Vagina (tissue), 2 donors: Measurements from ENCODE around the gene LAMA2. TPM values are rescaled to one million over a fixed set of nuclear protein-coding genes. Genes with fewer than 3 reads are reported as not detected.

Source experiments
- DNase-seq, 2 donors: peaks; one replicate each; pipeline ENCODE4 v3.0.0-alpha.2; 2017; ENCODE audit errors: extremely low spot score in 2 of 2
- H3K27ac ChIP-seq: fragments of 200-600 bp; sonication (generic); one replicate; pipeline ENCODE4 v1.5.1; 2019
- H3K27me3 ChIP-seq: fragments of 200-600 bp; sonication (generic); one replicate; pipeline ENCODE4 v1.5.1; 2019
- H3K36me3 ChIP-seq, 2 donors: fragments of 200-600 bp; sonication (generic); one replicate each; pipeline ENCODE4 v1.5.1; 2017 to 2019
- H3K4me1 ChIP-seq: fragments of 200-600 bp; sonication (generic); one replicate; pipeline ENCODE4 v1.5.1; 2019
- H3K4me3 ChIP-seq, 2 donors: fragments of 200-600 bp; sonication (generic); 1 replicate in 1 of 2; 2 replicates in 1 of 2; pipeline ENCODE4 v1.5.1; 2016 to 2019
- H3K9me3 ChIP-seq: fragments of 200-600 bp; sonication (generic); one replicate; pipeline ENCODE4 v1.5.1; 2019
- CTCF ChIP-seq, 3 experiments: fragments of 450-650 bp in 2 of 3; fragments of 200-600 bp in 1 of 3; sonication (generic) in 1 of 3; IDR thresholded peaks; one replicate each; pipeline ENCODE4 v1.5.1; 2017 to 2019; ENCODE audit warnings: antibody characterized with exemption in 3 of 3, mild to moderate bottlenecking in 2 of 3, moderate library complexity in 2 of 3
- POLR2A ChIP-seq, 2 donors: fragments of 450-650 bp; IDR thresholded peaks; one replicate each; pipeline ENCODE4 v1.6.1; 2017; ENCODE audit warnings: antibody characterized with exemption in 2 of 2, mild to moderate bottlenecking in 2 of 2, moderate library complexity in 2 of 2
- POLR2AphosphoS5 ChIP-seq, 2 donors: sonication (generic); formaldehyde crosslinking; IDR thresholded peaks; one replicate each; pipeline ENCODE4 v1.9.0; 2017; ENCODE audit warnings: antibody characterized with exemption in 2 of 2, mild to moderate bottlenecking in 2 of 2, low read depth in 1 of 2; ENCODE audit not compliant: insufficient read depth in 1 of 2
- intact Hi-C: fragments of 100-400 bp; cut with DNase I; formaldehyde crosslinking; loops from one replicate; pipeline ENCODE4 v1.15.1; 2023
- total RNA-seq: library from RNA; depleted of rRNA; stranded (reverse); fragments of >200 nt; gene quantifications from one replicate; pipeline ENCODE4 v1.2.3, GENCODE V29; 2016

The LAMA2 gene
- total RNA-seq, 1 donor from 2014 or later: 91.1 TPM

- Histone ChIP-seq H3K9me3 (no peaks in the 10 kb centered on the region), H3K27ac (peak overlapping the region; percentile 38), H3K4me1 (no peaks in the 10 kb centered on the region), H3K36me3 (no peaks in the 10 kb centered on the region), H3K27me3 (no peaks in the 10 kb centered on the region), H3K4me3 (no peak overlapping the region)
- intact Hi-C loops: no loop called here
- no peak for DNase-seq
- no peak for TF ChIP-seq CTCF (IDR thresholded peaks at IDR 0.05)
- TF ChIP-seq POLR2A (IDR thresholded peaks at IDR 0.05): no peak
- no peak for TF ChIP-seq POLR2AphosphoS5 (IDR thresholded peaks at IDR 0.05; ENCODE audit: insufficient read depth in 1 of 2, low read depth in 1 of 2)
These were observed 311.5 kb downstream of the LAMA2 start for GRCh38 chr6:129194306-129194941.

GRCh38 chr6:129195161-129195560 is 312.2 kb downstream of the LAMA2 start:
- TF ChIP-seq POLR2A (IDR thresholded peaks at IDR 0.05): no peak
- TF ChIP-seq POLR2AphosphoS5 (IDR thresholded peaks at IDR 0.05; ENCODE audit: insufficient read depth in 1 of 2, low read depth in 1 of 2): no peak
- TF ChIP-seq CTCF (IDR thresholded peaks at IDR 0.05): no peak
- Histone ChIP-seq H3K4me3 (no peak overlapping the region), H3K9me3 (no peaks in the 10 kb centered on the region), H3K4me1 (no peaks in the 10 kb centered on the region), H3K27me3 (no peaks in the 10 kb centered on the region), H3K36me3 (no peaks in the 10 kb centered on the region), H3K27ac (peak overlapping the region; percentile 38)
- DNase-seq: no peak
- intact Hi-C loops: no loop called here

GRCh38 chr6:129195643-129196042 is 312.7 kb downstream of the LAMA2 start:
- Histone ChIP-seq H3K27ac (peak overlapping the region; percentile 38), H3K27me3 (no peaks in the 10 kb centered on the region), H3K4me3 (no peak overlapping the region), H3K9me3 (no peaks in the 10 kb centered on the region), H3K36me3 (no peaks in the 10 kb centered on the region), H3K4me1 (no peaks in the 10 kb centered on the region)
- intact Hi-C loops: no loop called here
- DNase-seq: no peak
- TF ChIP-seq CTCF (IDR thresholded peaks at IDR 0.05) (peak in 1 of 3 experiments; percentile 24), POLR2AphosphoS5 (IDR thresholded peaks at IDR 0.05; ENCODE audit: insufficient read depth in 1 of 2, low read depth in 1 of 2) (no peak), POLR2A (IDR thresholded peaks at IDR 0.05) (no peak)

GRCh38 chr6:129197154-129197553 is 314.2 kb downstream of the LAMA2 start:
- TF ChIP-seq POLR2A (IDR thresholded peaks at IDR 0.05): no peak
- TF ChIP-seq POLR2AphosphoS5 (IDR thresholded peaks at IDR 0.05; ENCODE audit: insufficient read depth in 1 of 2, low read depth in 1 of 2): no peak
- TF ChIP-seq CTCF (IDR thresholded peaks at IDR 0.05): no peak
- H3K27me3 ChIP-seq: no peaks in the 10 kb centered on the region
- H3K4me3 ChIP-seq: no peak overlapping the region
- DNase-seq: no peak
- H3K9me3 ChIP-seq: no peaks in the 10 kb centered on the region
- intact Hi-C loops: no loop called here
- H3K4me1 ChIP-seq: no peaks in the 10 kb centered on the region
- H3K27ac ChIP-seq: no peak overlapping the region
- H3K36me3 ChIP-seq: no peaks in the 10 kb centered on the region

- no peak for DNase-seq
- H3K4me3 ChIP-seq: no peak overlapping the region
These were observed 317.2 kb downstream of the LAMA2 start for GRCh38 chr6:129200151-129200550.

More at GRCh38 chr6:129200151-129200550, 317.2 kb downstream of the LAMA2 start:
- intact Hi-C loops: no loop called here
- TF ChIP-seq POLR2AphosphoS5 (IDR thresholded peaks at IDR 0.05; ENCODE audit: insufficient read depth in 1 of 2, low read depth in 1 of 2): no peak
- TF ChIP-seq CTCF (IDR thresholded peaks at IDR 0.05): no peak
- no peak for TF ChIP-seq POLR2A (IDR thresholded peaks at IDR 0.05)
- Histone ChIP-seq H3K9me3 (no peaks in the 10 kb centered on the region), H3K27ac (no peak overlapping the region), H3K27me3 (no peaks in the 10 kb centered on the region), H3K4me1 (no peaks in the 10 kb centered on the region), H3K36me3 (no peaks in the 10 kb centered on the region)
